AG04449 (cell line): Measurements from ENCODE around the gene GPR3.

Experiments
- CTCF ChIA-PET: fragments of 350-600 bp; formaldehyde crosslinking; extraction: SDS; loops from one replicate; lab custom pipeline; 2021; ENCODE audit warnings: antibody characterized with exemption; lab: Yijun Ruan, JAX
- POLR2A ChIA-PET: fragments of 400-600, 350-600 bp; formaldehyde crosslinking; extraction: SDS; loops from one replicate; lab custom pipeline; 2020; ENCODE audit warnings: antibody characterized with exemption, inconsistent platforms; lab: Yijun Ruan, JAX
- DNase-seq: peaks from one replicate; pipeline ENCODE4 v3.0.0-alpha.2; 2010; ENCODE audit warnings: low read depth, low spot score
- H3K4me3 ChIP-seq: 2 replicates; pipeline ENCODE4 v1.5.1; 2011; ENCODE audit warnings: low read depth, mild to moderate bottlenecking, control low read depth, low read length
- TF ChIP-seq, protein P1 (sequence below): IDR thresholded peaks from one replicate; pipeline ENCODE4 v1.5.1; 2011; ENCODE audit warnings: mild to moderate bottlenecking, moderate library complexity, low read length, control low read depth, inconsistent platforms; ENCODE audit not compliant: insufficient read depth; ENCODE audit errors: missing control alignments

Gene GPR3

DNA sequence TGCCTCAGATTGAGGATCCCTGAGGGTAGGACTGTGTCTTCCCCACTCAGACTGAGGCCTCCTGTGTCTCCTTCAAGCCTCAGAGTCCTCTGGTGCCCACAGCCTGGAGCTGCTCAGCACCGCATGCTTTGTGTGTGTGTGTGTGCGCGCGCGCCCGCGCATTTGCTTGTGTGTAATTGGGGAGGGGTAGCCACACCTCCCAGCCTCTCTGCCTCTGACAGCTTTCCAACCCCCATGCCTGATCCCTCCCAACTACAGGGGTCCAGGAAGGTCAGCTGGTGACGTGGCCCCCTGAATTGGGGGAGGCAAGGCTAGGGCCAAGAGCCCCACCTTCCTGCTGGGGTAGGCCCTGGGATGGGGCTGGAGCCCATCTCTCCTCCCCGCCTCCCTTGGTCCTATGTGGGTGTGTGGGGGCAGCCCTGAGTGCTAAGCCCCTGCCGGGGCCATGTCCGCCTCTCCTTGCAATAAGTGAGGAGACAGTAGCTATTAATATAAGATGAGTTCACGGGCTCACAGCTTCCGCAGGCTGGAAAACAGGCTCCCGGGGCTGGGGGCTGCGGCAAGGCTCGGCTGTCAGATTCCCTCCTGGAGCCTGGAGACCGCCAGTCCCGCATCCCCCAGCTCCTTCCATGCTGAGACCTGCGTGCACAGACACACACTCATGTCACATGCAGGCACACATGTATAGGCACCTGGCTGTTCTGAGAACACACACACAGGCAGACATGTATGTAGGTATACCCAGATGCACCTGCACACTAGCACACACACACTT is 7.0 kb downstream of the GPR3 start:
- ChIA-PET CTCF (interaction anchor here (0.6 to 15.7 kb wide), 11 partner anchors 9 to 355 kb away, joined by 3 to 671 read pairs (median 4); partner anchors contain the start of gene AHDC1), POLR2A (no interaction called here)
- no peak overlapping the region for H3K4me3 ChIP-seq
- no peak for DNase-seq
- TF ChIP-seq, protein P1, sequence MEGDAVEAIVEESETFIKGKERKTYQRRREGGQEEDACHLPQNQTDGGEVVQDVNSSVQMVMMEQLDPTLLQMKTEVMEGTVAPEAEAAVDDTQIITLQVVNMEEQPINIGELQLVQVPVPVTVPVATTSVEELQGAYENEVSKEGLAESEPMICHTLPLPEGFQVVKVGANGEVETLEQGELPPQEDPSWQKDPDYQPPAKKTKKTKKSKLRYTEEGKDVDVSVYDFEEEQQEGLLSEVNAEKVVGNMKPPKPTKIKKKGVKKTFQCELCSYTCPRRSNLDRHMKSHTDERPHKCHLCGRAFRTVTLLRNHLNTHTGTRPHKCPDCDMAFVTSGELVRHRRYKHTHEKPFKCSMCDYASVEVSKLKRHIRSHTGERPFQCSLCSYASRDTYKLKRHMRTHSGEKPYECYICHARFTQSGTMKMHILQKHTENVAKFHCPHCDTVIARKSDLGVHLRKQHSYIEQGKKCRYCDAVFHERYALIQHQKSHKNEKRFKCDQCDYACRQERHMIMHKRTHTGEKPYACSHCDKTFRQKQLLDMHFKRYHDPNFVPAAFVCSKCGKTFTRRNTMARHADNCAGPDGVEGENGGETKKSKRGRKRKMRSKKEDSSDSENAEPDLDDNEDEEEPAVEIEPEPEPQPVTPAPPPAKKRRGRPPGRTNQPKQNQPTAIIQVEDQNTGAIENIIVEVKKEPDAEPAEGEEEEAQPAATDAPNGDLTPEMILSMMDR = no peak

DNA sequence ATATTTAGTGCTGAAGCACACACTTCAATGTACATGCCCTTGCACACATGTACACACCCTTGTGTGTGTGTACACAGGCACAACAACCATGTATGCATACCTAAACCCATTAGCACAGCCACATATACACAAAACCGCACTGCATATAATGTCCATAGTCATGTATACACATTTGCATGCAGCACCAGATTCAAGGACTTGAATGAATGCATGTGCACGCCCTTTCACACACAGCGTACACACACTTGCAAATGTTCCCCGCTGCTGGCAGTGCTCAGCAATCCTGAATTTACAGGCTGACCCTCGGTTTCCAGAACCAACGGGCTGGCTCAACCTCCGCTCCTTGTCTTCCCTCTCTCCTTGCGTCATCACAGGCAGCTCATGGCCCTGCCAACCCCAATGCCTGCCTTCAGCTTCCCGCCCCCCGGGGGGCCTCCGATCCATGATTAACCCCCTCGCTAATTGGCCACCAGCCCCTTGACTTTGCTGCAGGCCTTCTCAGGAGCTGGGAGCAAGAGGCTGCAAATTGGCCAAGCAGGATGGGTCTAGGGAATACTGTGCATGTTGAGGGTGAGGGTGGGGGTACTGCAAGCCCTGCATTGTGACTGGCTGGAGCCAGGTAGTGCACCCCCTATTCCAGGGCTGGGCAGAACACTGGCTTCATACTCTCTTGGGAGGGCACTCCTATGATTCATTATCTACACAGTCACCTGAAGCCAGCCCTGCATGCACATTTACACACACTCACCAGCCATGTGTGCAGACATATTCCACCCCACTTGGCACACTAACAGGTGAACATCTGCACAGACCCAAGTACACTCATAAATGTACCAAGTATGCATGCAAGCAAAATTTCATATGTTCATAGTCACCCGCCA is 7.9 kb downstream of the GPR3 start:
- CTCF ChIA-PET = interaction anchor here (1.0 to 15.7 kb wide), 6 partner anchors 10 to 263 kb away, joined by 3 to 671 read pairs (median 6); partner anchors contain the start of gene AHDC1
- POLR2A ChIA-PET = no interaction called here
- DNase-seq = no peak
- TF ChIP-seq, protein P1 = no peak
- H3K4me3 ChIP-seq = no peak overlapping the region

GRCh38 chr1:27400963-27401341 is 8.5 kb downstream of the GPR3 start:
- CTCF ChIA-PET = interaction anchor here (1.0 to 15.7 kb wide), 4 partner anchors 15 to 207 kb away, joined by 3 to 671 read pairs (median 132); partner anchors contain the start of gene AHDC1
- DNase-seq = no peak
- no peak overlapping the region for H3K4me3 ChIP-seq
- POLR2A ChIA-PET = no interaction called here
- TF ChIP-seq, protein P1 = no peak

DNA sequence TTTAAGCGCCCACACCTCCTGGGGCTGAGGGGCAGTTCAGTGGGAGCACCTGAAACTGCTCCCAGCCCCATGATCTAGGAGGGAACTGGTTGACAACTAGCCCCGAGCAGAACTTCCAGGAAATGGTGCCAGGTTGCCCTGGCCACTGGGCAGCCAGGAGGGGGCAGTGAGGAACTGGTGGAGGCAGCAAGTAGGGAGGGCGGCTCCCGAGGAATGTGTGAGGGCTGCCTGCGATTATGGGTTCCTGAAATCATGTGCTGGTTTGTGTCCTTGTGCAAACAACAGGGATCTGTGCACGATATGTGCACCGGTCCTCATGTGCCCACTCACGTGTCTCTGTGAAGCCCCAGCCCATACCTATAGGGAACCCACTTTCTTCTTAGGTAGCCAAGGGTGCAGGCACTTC is 9.9 kb downstream of the GPR3 start:
- H3K4me3 ChIP-seq = no peak overlapping the region
- DNase-seq = no peak
- TF ChIP-seq, protein P1 = peak; percentile 81
- ChIA-PET POLR2A (no interaction called here), CTCF (interaction anchor here (0.9 to 15.7 kb wide), 17 partner anchors 8 to 264 kb away, joined by 3 to 671 read pairs (median 6); partner anchors contain the start of genes AHDC1 and WASF2)

GRCh38 chr1:27403065-27403726 is 10.8 kb downstream of the GPR3 start:
- DNase-seq = no peak
- H3K4me3 ChIP-seq = no peak overlapping the region
- POLR2A ChIA-PET = interaction anchor here (0.6 kb wide), 1 partner anchor 201 kb away, joined by 3 read pairs; the partner anchor contains the start of gene AHDC1
- CTCF ChIA-PET = interaction anchor here (1.0 to 15.7 kb wide), 15 partner anchors 9 to 263 kb away, joined by 3 to 671 read pairs (median 6); partner anchors contain the start of genes AHDC1 and WASF2
- TF ChIP-seq, protein P1 = peak; percentile 7
